GM10248 (cell line): Measurements from ENCODE around the gene GRID1.

Experiments used
- CTCF ChIA-PET: fragments of 300-600 bp; sonication (Branson Sonifier 250); formaldehyde crosslinking; extraction: SDS; loops from one replicate; lab custom pipeline; 2021; ENCODE audit warnings: antibody characterized with exemption; lab: Yijun Ruan, JAX
- POLR2A ChIA-PET: fragments of 350-650 bp; sonication (Branson Sonifier 250); formaldehyde crosslinking; extraction: SDS; loops from one replicate; lab custom pipeline; 2020; ENCODE audit warnings: antibody characterized with exemption; lab: Yijun Ruan, JAX
- DNase-seq: peaks from one replicate; pipeline ENCODE4 v3.0.0; 2012; ENCODE audit errors: extremely low spot score
- CTCF ChIP-seq: IDR thresholded peaks from 2 replicates; pipeline ENCODE4 v1.5.1; 2012; ENCODE audit warnings: mild to moderate bottlenecking, low read depth; ENCODE audit errors: extremely low read depth, missing control alignments, control extremely low read depth

The GRID1 gene

DNA sequence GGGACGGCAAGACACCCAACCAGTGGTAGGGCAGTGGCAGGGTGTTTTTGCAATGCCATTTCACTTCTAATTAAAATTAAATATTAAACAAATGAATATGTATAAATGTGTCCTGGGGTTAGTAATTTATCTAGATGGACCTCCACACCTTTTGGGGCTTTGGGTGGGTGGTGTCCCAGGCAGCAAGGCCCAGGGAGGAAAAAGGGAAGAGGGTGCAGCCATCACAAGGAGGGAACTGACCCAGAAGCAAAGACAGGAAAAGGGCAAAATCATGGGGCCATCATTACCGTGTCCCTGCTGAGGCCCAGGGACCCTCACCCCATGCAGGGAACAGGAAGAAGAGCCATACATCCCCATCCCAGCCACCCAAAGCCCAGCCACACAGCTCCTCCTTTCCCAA lies 204.6 kb downstream of the GRID1 start:
- no peak for DNase-seq
- no peak for TF ChIP-seq CTCF
- ChIA-PET POLR2A (no interaction called here), CTCF (no interaction called here)

DNA sequence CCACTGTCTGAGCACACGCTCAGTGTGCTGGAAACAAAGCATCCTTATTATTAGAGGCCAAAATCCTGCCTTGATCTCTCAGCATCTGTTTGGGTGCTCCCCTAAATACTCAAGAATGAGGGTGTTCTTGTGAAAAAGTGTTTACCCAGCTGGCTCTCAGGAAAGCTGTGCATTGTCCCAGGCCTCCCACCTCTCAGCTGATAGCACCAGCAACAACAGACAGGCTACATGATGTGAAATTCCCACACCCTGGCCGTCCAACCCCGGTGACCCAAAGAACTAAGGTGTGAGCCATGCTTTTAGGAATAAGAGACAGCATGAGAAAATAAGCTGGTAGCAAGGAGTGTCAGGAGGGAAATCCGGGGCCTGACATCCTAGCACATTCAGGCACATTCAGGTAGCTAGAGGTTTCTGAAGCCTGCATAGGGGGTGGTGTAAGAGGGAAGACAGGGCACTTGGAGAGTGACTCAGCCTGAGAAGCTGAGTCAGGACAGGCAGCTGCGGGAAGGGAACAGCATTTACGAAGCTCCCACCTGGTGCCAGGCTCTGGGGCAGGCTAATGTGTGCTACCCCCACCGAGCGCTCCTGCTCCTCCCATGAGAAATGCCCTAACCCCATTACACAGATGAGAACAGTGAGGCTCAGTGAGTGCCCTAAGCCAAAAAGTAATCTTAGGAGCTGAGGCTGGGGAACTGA lies 205.6 kb downstream of the GRID1 start:
- CTCF ChIA-PET: no interaction called here
- no peak for TF ChIP-seq CTCF
- POLR2A ChIA-PET: no interaction called here
- no peak for DNase-seq

GRCh38 chr10:86159797-86160196 lies 206.8 kb downstream of the GRID1 start:
- ChIA-PET POLR2A (no interaction called here), CTCF (interaction anchor here (0.8 to 1.1 kb wide), 2 partner anchors 9 to 11 kb away, joined by 3 read pairs; no protein-coding TSS in a partner anchor)
- TF ChIP-seq CTCF: no peak
- no peak for DNase-seq

- ChIA-PET CTCF (interaction anchor here (1.2 kb wide), 1 partner anchor 13 kb away, joined by 3 read pairs; no protein-coding TSS in a partner anchor), POLR2A (no interaction called here)
- no peak for DNase-seq
- no peak for TF ChIP-seq CTCF
Measured at GRCh38 chr10:86155054-86155921, 211.3 kb downstream of the GRID1 start.

DNA sequence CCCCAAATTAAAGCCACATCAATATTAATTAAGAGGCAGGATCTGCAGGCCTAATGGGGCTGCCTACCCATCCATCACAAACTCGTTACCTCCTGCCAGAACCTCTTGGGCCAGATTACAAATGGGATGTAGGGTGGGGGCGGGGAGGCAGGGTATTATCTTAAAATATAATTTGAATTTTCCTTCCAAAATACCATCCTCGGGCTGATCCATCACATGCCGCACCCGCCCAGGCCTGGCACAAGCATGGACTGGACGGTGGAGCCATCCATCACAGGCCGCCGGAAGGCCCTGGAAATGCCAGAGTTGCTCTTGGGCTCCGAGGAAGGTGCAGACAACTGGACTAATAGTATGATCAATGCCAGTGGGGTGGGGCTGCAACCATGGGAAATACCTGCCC lies 212.8 kb downstream of the GRID1 start:
- no peak for TF ChIP-seq CTCF
- no peak for DNase-seq
- POLR2A ChIA-PET: no interaction called here
- CTCF ChIA-PET: interaction anchor here (1.2 kb wide), 1 partner anchor 11 kb away, joined by 3 read pairs; no protein-coding TSS in a partner anchor

GRCh38 chr10:86152911-86153310 lies 213.7 kb downstream of the GRID1 start:
- TF ChIP-seq CTCF: no peak
- no peak for DNase-seq
- ChIA-PET CTCF (no interaction called here), POLR2A (no interaction called here)
